ENCODE measurements around the gene BAHD1.

BAHD1 gene

DNA sequence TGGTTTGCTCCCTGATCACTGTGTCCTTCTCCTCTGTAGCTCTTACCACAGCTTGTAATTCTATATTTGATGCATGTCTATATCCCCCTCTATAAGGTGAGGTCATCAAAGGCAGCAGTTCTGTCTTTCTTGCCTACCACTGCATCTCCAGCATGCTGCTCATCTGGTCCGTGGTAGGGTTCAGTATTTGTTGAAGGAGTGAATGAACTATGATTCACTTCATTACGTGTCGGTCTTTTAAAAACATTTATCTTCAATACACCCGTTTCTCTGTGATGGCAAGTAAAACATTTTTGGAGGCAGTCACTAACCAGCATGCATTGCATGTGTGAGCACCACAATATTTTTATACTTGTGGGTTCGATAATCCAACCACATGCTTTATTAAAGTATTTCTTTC is 57.7 kb downstream of the BAHD1 start:
- DNase-seq (ENCODE audit: low read depth) = no peak
- TF ChIP-seq, protein P1, sequence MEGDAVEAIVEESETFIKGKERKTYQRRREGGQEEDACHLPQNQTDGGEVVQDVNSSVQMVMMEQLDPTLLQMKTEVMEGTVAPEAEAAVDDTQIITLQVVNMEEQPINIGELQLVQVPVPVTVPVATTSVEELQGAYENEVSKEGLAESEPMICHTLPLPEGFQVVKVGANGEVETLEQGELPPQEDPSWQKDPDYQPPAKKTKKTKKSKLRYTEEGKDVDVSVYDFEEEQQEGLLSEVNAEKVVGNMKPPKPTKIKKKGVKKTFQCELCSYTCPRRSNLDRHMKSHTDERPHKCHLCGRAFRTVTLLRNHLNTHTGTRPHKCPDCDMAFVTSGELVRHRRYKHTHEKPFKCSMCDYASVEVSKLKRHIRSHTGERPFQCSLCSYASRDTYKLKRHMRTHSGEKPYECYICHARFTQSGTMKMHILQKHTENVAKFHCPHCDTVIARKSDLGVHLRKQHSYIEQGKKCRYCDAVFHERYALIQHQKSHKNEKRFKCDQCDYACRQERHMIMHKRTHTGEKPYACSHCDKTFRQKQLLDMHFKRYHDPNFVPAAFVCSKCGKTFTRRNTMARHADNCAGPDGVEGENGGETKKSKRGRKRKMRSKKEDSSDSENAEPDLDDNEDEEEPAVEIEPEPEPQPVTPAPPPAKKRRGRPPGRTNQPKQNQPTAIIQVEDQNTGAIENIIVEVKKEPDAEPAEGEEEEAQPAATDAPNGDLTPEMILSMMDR (IDR thresholded peaks at IDR 0.05; ENCODE audit: low read depth, low read length, missing control alignments) = no peak
- no peak overlapping the region for H3K4me3 ChIP-seq (ENCODE audit: low read depth, low read length)

DNA sequence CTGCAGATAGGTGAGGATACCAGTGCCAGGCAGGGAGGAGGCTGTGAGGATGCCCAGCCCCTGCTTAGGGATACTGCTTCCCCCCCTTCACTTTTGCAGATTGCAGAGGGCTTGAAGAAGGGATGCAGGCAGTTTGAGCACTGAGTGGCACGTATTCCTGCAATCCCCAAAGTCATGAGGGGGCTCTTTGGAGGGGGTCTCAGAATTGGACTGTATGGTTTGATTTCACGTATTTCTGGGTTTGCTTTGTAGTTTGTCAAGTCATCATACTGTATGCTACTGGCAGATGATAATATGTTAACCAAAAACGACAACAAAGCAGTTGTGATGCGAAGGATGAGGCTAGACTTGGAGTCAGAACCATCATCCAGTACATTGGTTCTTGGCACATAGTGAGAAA is 58.1 kb downstream of the BAHD1 start:
- no peak overlapping the region for H3K4me3 ChIP-seq (ENCODE audit: low read depth, low read length)
- DNase-seq (ENCODE audit: low read depth) = no peak
- TF ChIP-seq, protein P1 (IDR thresholded peaks at IDR 0.05; ENCODE audit: low read depth, low read length, missing control alignments) = no peak

DNA sequence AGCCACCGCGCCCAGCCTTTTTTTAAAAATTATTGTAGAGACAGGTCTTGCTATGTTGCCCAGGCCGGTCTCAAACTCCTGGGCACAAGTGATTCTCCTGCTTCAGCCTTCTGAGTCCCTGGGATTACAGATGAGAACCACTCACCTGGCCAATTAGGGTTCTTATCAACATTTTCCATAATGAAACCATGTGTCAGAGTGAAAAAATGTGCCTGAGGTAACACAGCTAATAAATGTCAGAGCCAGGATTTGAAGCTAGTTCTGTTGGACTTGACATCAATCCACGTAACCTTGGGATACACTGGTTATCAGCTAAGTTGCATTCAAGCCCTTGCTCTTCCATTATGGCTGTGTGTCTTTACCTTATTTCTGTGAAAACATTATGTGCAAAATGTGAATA is 59.2 kb downstream of the BAHD1 start:
- H3K4me3 ChIP-seq (ENCODE audit: low read depth, low read length) = no peak overlapping the region
- no peak for DNase-seq (ENCODE audit: low read depth)
- TF ChIP-seq, protein P1 (IDR thresholded peaks at IDR 0.05; ENCODE audit: low read depth, low read length, missing control alignments) = no peak

DNA sequence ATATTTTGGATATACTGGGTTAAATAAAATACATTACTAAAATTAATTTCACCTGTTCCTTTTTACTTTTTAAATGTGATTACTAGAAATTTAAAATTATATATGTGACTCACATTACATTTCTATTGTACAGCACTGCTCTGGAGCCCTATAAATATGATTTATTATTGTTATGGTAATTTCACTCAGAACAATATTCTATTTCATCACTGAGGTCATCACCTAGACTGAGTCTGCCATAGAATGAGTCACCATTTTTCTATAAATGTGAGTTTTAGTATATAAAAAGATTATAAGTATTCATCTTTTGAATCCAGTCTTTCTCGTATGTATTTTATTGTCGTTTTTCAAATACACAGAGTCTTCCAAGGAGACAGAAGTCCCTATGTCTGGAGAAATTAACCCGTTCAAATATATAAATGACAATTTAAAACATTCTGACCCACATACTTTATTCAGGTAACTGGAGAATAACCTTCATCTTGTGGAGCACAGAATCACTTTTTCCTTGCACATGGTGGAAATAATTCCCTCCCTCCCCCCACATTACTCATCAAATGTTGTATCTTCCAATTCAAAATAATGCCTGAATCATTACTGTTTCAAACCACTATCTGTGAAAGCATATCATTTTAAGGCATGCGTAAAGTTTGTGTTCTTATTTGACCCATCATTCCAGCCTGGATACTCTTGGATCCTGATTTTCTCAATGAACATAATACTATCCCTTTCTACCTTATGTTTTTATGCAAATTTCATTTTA is 60.0 kb downstream of the BAHD1 start:
- no peak overlapping the region for H3K4me3 ChIP-seq (ENCODE audit: low read depth, low read length)
- DNase-seq (ENCODE audit: low read depth) = no peak
- TF ChIP-seq, protein P1 (IDR thresholded peaks at IDR 0.05; ENCODE audit: low read depth, low read length, missing control alignments) = no peak

DNA sequence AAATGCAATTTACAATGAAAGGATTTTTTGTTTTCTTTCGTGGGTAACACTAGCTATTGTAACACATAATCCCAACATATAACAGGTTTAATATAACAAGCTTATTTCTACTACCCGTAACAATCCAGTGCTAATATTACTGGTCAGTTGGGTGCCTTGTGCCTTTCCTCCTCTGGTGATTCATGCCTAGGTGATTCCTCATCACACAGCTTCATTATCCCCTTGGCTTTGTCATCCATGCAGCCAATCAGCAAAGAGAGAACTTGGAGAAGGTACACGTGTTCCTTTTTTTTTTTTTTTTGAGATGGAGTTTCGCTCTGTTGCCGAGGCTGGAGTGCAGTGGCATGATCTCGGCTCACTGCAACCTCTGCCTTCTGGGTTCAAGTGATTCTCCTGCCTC is 60.7 kb downstream of the BAHD1 start:
- TF ChIP-seq, protein P1 (IDR thresholded peaks at IDR 0.05; ENCODE audit: low read depth, low read length, missing control alignments) = no peak
- no peak for DNase-seq (ENCODE audit: low read depth)
- no peak overlapping the region for H3K4me3 ChIP-seq (ENCODE audit: low read depth, low read length)

DNA sequence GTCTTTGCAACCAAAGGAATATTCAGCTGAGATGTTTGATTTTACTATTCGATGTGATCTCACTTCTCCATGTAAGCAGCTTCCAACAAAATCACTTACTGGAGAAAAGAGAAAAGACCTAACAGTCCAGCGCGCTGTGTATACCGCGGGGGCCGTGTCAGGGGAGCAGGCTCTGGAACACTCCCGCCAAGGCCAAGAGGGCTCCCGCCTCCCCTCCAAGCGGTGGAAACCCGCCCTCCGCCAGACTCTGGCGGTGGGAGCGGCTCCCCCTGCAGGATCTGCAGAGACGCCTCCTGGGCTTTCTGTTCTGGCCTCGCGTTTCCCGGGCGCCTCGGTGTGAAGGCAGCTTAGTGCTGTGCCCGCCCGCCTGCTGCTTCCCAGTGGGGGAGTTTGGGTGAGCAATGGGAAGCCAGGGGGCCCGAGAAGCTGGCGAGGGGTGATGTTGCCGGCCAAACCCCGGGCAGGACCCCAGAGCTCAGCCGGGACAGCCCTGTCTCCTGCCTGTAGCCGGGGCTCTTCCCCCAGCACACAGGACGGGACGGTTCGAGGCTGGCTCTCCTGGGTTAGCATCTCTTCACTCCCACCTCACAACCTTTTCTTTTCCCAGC is 66.3 kb downstream of the BAHD1 start:
- TF ChIP-seq, protein P1 (IDR thresholded peaks at IDR 0.05; ENCODE audit: low read depth, low read length, missing control alignments) = peak; percentile 63
- DNase-seq (ENCODE audit: low read depth) = no peak
- H3K4me3 ChIP-seq (ENCODE audit: low read depth, low read length) = peak overlapping the region; percentile 12; the same call in 1 of the 2 replicates
